Stimulated activated CD4-positive, alpha-beta T cell treated with anti-CD3 and anti-CD28 coated beads, TNF-alpha, amount 100 ng/mL, for 24 hours (primary cell): ENCODE data around the gene COPA.
"Not testable (repeated sequence)": the region's sequence is repeated elsewhere in the genome, so short reads cannot be mapped to it uniquely, and the experiment has no call there.

Experiments
- DNase-seq, 3 experiments: peaks; one replicate each; pipeline ENCODE4 v3.0.0-alpha.2; 2020; ENCODE audit warnings: low read depth in 3 of 3

Gene COPA

GRCh38 chr1:160342953-160343869 lies at the start of gene COPA, which contains the start of gene NCSTN:
Gene COPA (minus strand): TSS chr1:160343250. CDS start chr1:160343170, 80 bp downstream.
Gene NCSTN (plus strand): TSS chr1:160343383. CDS start chr1:160343397, 14 bp downstream.
- peak; percentile 76 to 89 (median 83) for DNase-seq

GRCh38 chr1:160388406-160388805 lies 45.4 kb upstream of the COPA start:
- DNase-seq = not testable (repeated sequence)

DNA sequence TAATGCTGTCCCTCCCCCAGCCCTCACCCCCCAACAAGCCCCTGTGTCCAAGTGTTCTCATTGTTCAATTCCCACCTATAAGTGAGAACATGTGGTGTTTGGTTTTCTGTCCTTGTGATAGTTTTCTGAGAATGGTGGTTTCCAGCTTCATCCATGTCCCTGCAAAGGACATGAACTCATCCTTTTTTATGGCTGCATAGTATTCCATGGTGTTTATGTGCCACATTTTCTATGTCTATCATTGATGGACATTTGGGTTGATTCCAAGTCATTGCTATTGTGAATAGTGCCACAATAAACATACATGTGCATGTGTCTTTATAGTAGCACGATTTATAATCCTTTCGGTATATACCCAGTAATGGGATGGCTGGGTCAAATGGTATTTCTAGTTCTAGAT lies 41.8 kb upstream of the COPA start:
- not testable (repeated sequence) for DNase-seq

DNA sequence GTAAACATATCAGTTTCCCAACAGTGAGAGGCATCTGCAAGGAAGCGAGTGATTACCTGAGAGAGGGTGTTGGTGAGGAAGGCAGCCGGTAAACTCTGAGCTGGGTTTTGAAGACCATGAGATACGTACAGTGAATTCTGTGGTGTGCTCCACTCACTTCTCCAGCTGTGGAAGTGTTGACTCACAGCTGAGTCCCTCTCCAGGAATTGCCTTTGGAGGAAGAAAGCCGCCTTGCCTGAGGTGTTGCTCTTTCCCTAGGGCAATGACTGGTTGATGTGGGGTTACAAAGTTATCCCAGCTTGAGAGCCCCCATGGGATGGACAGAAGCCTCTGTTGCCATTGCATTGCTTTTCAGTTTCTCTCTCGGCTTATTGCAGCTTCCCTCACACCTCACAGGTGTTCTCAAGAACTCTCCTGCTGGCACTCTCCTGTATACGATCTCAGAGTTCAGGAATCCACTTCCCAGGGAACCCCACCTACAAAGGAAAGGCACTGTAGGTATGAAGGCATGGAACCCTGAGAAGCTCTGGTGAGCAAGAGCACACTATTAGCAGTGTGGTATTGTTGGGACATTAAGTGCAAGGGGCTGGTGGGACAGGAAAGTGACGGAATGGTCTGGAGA lies 34.6 kb upstream of the COPA start:
- no peak for DNase-seq

DNA sequence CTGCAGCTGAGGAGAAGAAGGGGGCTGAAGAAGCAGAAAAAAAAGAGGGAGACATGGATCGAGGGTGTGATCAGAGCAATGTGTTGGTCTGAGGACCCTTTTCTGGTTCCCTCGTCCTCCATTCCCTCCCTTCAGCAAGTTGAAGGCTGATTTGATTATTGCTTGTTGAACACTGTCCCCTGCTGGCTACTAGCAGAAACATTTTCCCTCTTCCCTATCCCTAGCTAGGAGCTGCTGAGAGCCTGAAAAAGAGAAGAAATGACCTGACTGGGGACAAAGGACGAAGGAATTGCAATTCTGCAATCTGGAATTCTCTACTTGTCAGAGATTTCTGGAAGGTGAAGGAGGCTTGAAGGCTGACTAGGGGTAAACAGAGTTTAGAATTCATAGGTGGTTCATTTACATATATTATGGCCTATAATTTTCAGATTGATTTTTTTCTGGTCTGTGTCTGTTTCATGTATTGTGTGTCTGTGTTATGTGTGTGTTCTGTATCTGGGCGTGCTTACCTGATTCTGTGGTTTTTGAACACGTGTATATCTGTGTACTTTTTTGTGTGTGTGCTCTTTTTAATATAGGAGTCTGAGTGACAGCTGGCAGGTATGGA lies 33.6 kb upstream of the COPA start:
- peak in 1 of 3 experiments; percentile 19 for DNase-seq

- DNase-seq = no peak
These were observed 32.9 kb upstream of the COPA start for GRCh38 chr1:160375788-160376524.

DNA sequence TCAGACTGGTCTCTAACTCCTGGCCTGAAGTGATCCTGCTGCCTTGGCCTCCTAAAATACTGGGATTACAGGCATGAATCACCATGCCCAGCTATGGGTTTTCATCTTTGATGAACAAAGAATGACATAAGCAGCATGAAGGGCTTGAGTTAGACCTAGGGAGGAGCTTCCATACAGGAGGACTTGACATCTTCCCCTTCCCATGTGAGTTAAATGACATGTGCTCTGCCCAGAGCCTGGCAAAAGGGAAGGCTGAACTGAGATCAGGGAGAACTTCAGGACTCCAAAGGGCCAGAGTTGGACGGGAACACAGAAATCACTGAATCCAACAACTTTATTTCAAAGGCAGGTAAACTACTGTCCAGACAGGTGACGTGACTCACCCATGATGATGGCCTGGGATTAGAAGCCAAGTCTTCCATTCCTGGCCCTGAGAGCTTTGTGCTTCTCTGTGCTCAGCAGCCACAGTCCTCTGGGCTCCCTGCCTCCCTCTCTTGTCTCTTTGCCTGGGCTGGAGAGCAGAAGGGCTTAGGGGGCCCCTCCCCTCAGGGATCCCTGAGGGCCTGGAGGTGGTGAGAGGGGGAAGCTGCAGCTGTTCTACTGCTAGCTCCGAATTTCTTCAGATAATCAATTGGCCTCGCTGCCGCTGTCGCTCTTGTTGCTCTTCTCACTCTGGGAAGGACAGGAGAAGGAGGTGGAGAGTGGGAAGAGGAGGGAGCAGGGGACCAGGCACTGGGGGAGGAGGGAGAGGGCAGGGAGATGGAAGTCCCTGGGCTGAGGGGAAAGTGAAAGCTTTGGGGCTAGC lies 31.5 kb upstream of the COPA start:
- DNase-seq = no peak

DNA sequence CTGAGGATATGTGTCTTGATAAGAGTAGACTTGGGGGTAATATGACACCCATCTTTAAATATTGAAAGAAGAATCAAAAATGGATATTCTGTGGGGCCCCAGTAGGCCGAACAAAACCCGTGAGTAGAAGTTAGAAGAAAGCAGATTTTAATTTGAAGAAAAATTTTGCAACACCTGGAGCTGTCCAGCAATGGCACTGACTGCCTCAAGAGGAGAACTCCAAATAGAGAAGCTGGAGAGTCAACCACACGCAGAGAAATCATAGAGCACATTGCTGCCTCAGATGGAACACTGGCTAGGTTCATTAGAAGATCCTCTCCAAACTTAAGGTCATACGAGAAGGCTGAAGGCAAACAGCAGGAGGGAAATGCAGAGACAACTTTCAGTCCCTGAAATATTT lies 30.6 kb upstream of the COPA start:
- DNase-seq = no peak

DNA sequence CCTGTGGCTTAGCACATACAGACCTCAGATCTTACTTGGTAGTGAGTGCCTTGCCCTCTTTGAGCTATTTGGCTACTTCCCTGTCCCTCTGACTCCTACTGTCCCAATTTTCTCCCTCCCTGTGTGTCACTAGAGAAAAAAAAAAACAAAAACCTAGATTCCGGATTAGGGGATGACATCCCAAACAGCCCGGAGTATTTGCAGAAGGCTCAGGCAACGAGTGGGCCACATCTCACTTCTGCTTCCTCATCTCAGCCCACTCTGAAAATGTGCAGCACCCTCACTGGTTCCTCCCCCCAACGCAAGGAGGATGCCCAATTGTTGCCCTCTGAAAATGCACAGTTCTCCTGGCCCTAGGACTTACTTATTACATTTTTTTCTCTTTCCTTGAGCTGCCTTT lies 28.7 kb upstream of the COPA start:
- no peak for DNase-seq

DNA sequence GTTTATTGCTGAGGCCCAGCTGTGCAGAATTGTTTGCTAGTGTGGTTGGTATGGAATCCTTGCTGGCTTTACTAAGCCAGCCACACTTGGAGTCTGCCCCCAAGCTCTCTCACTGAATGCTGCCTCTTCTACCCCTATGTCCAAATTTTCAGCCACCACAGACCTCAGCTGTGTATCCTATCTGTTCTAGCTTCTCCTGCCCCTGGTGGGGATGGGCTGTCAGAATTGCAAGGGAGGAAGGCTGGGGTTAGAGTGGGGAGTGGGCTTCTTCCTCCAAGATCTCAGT lies 28.2 kb upstream of the COPA start:
- no peak for DNase-seq

GRCh38 chr1:160370561-160371345 lies 27.7 kb upstream of the COPA start:
- DNase-seq = no peak

DNA sequence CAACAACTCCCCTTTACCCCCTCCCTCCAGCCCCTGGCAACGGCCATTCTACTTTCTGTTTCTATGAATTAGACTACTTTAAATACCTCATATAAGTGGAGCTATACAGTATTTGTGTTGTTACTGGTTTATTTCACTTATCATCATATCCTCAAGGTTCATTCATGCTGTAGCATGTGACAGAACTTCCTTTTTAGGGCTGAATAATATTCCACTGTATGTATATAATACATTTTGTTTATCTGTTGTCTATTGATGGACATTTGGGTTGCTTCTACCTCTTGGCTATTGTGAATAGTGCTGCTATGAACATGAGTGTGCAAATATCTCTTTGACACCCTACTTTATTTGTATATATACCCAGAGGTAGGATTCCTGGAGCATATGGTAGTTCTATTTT lies 26.0 kb upstream of the COPA start:
- no peak for DNase-seq

- no peak for DNase-seq
These were observed 25.2 kb upstream of the COPA start for GRCh38 chr1:160367934-160368923.

DNA sequence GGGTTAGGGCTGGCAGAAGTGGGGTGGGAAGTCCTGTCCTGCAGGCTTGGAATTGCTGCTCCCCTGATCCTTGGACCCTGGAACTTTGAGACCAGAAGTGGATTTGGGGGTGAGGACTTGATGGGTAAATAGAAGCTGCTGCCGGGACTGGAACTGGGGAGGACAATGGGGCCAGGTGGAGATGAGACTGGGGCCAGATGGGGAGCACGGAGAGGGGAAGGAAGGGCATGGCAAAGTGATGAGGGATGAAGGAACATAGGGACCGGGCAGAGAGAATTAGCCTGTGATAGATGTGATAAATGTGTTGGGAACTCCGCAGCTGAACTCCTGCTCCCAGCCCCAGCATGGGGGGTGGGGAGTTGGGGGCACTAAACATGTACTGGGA lies 24.5 kb upstream of the COPA start:
- DNase-seq = no peak

DNA sequence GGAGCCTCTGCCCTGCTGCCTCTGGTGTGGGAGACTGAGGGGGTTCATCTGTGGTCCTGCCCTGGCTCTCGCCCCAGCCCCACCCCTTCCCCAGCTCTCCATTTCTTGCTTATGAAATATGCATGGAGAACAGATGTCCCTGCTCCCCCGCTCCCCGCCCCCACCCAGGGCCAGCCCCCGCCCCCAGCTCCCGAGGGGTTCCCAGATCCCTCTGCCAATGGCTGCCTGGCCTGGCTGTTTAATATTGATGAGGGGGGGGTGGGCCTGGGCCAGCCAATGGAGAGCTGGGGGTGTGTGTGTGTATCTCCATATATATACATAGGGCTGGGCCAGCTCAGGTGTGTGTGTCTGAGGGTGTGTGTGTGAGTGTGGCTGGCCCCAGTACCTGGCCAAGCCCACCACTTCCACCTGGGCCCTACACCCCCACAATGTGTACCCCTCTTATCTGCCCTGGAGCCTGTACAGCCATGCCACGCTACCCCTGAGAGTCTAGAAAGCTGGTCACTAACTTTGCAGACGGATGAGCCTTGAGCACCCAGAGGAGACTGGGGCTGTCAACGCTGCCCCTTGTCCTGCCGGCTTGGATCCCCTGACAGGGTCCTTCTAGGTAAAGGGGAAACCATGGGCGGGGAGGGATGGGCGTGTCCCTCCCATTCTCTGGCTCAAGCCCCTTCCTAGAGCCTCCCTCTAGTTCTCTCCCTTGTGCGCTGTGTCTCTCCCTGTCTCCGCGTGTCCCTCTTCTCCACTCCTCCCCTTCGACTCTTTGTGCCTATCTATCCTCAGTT lies 23.9 kb upstream of the COPA start, which contains the start of gene NHLH1:
TSS of gene NHLH1 (plus strand) at position 341 of the 785 bp plus-strand sequence. CDS start 3,661 bp downstream, outside the sequence.
- DNase-seq = no peak

DNA sequence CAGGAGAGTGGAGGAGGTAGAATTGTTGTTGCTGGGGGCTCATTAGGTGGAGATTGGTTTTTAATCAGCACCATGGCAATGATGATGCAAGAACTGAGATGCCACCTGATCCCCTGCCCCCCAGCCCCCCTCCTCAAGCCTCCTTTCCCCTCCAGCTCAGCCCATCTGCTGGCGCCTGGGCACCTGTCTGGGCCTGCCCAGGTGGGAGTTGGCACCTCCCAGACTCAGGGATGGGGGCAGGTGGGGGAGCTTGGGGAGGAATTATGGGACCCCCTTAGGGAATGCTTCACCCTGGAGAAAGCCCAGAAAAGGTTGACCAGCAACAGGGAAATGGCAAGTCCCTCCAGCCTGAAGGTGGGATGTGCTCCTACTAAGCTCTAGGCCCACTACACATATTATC lies 22.3 kb upstream of the COPA start:
- no peak for DNase-seq

- no peak for DNase-seq
These were observed 21.1 kb upstream of the COPA start for GRCh38 chr1:160363951-160364735.

DNA sequence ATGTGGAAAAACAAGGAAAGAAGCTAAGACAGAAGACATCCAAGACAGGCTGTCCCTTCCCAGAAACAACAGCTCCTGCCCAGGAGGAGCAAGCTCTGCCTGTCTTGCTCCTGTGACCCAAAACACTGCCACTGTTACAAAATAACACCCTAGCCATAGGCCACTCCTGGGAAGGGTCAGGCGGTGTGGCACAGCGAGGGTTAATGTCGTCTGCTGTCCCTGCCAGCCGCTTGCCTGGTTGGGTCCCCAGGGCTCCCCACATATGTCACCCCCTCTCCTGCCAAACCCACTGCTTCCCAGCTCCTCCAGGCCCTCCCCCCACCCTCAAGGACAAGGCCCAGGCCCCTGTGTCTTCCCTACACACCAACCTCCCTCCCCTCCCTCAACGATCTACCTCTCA lies 20.0 kb upstream of the COPA start:
- no peak for DNase-seq
